Forelimb muscle (tissue), 1 donor: ENCODE results near the gene ANO7. TPM values are rescaled to one million over a fixed set of nuclear protein-coding genes. Genes with fewer than 3 reads are reported as not detected.
A peak's percentile ranks its signal among the peaks of the same experiment; 100 is the strongest.

Source experiments
- DNase-seq: peaks from one replicate; pipeline ENCODE4 v3.0.0-alpha.2; 2013; ENCODE audit warnings: low read depth
- polyA plus RNA-seq: library from polyadenylated mRNA; unstranded; fragments of 120-200 nt; gene quantifications from one replicate; pipeline ENCODE4 v1.2.1, GENCODE V29; 2013; ENCODE audit not compliant: insufficient read length

ANO7 gene
- polyA plus RNA-seq, 1 donor, result 0.83 TPM

GRCh38 chr2:241248897-241249296 is 60.4 kb downstream of the ANO7 start:
- no peak for DNase-seq

GRCh38 chr2:241249654-241250053 is 61.2 kb downstream of the ANO7 start:
- DNase-seq, result no peak

GRCh38 chr2:241252778-241253475 is 64.5 kb downstream of the ANO7 start:
- DNase-seq, result no peak

GRCh38 chr2:241254904-241255351 is 66.5 kb downstream of the ANO7 start:
- DNase-seq, result no peak

- no peak for DNase-seq
These were observed 67.2 kb downstream of the ANO7 start for GRCh38 chr2:241255542-241256167.

GRCh38 chr2:241256168-241256545 is 67.7 kb downstream of the ANO7 start:
- DNase-seq, result no peak

- no peak for DNase-seq
These were observed 69.0 kb downstream of the ANO7 start for GRCh38 chr2:241257419-241258032.

- DNase-seq, result no peak
These were observed 70.2 kb downstream of the ANO7 start for GRCh38 chr2:241258505-241259280.

GRCh38 chr2:241260911-241261310 is 72.4 kb downstream of the ANO7 start:
- no peak for DNase-seq

GRCh38 chr2:241261628-241262027 is 73.2 kb downstream of the ANO7 start:
- DNase-seq, result no peak

GRCh38 chr2:241263061-241263460 is 74.6 kb downstream of the ANO7 start:
- no peak for DNase-seq

- no peak for DNase-seq
These were observed 77.0 kb downstream of the ANO7 start for GRCh38 chr2:241265506-241265905.

- DNase-seq, result no peak
These were observed 79.0 kb downstream of the ANO7 start for GRCh38 chr2:241267249-241268067.

GRCh38 chr2:241268306-241268705 is 79.8 kb downstream of the ANO7 start:
- DNase-seq, result no peak

- DNase-seq, result no peak
These were observed 80.4 kb downstream of the ANO7 start for GRCh38 chr2:241268716-241269445.

- no peak for DNase-seq
These were observed 81.4 kb downstream of the ANO7 start for GRCh38 chr2:241269707-241270520.

GRCh38 chr2:241270531-241270930 is 82.1 kb downstream of the ANO7 start:
- no peak for DNase-seq

- peak; percentile 51 for DNase-seq
These were observed 83.3 kb downstream of the ANO7 start for GRCh38 chr2:241271706-241272302.
